Mucosa of stomach (tissue), 1 donor: Measurements from ENCODE around the gene SLC25A19.

ENCODE experiments used
- H3K27me3 ChIP-seq: one replicate; pipeline ENCODE4 v1.7.0; 2013; ENCODE audit warnings: mild to moderate bottlenecking, low read length; ENCODE audit not compliant: control insufficient read depth, insufficient read depth
- H3K36me3 ChIP-seq: one replicate; pipeline ENCODE4 v1.7.0; 2013; ENCODE audit warnings: low read length; ENCODE audit not compliant: control insufficient read depth, insufficient read depth
- H3K4me1 ChIP-seq: one replicate; pipeline ENCODE4 v1.7.0; 2013; ENCODE audit warnings: mild to moderate bottlenecking, low read length; ENCODE audit not compliant: control insufficient read depth, insufficient read depth
- H3K4me3 ChIP-seq: one replicate; pipeline ENCODE4 v1.7.0; 2013; ENCODE audit warnings: low read length
- H3K9ac ChIP-seq: one replicate; pipeline ENCODE4 v1.7.0; 2013; ENCODE audit warnings: mild to moderate bottlenecking, low read length, moderate library complexity
- H3K9me3 ChIP-seq: one replicate; pipeline ENCODE4 v1.7.0; 2013; ENCODE audit warnings: mild to moderate bottlenecking, low read length, moderate library complexity; ENCODE audit not compliant: control insufficient read depth
- donor health status: Pancreatic carcinoma.

The SLC25A19 gene

DNA sequence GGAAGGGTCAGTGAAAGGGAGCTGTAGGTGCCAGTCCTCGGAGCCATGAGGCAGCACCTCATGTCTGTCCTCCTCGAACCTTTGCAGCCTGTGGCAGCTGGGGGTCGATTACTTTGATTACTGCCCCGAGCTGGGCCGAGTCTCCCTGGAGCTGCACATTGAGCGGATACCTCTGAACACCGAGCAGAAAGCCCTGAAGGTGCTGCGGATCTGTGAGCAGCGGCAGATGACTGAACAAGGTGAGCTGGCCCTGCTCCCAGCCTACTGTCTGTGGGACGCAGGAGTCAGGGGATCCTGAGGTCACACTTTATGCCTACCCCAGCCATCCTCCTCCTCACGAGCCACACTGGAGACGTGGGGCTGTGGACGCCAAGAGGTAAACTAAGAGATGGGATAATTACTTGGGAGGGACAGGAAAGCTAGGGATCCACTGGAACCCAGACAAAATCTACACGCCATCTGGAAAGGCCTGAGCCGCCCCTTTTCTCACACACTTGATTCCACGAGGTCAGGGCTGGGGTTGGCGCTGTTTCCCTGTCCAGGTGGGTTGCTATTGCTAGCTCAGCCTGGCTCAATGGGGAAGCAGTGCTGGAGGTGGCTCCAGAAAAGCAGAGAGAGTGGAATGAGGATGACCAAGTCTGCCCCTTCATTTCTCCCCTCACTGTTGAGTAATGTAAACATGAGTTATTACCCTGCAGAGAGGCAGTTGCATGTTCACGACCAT, 57.3 kb downstream of the SLC25A19 start:
- H3K27me3 ChIP-seq = no peaks in the 10 kb centered on the region
- peaks cover 7% of the 10 kb centered on the region for H3K4me1 ChIP-seq
- no peaks in the 10 kb centered on the region for H3K9me3 ChIP-seq
- no peak overlapping the region for H3K4me3 ChIP-seq
- H3K9ac ChIP-seq = no peak overlapping the region
- peaks cover 29% of the 10 kb centered on the region for H3K36me3 ChIP-seq

DNA sequence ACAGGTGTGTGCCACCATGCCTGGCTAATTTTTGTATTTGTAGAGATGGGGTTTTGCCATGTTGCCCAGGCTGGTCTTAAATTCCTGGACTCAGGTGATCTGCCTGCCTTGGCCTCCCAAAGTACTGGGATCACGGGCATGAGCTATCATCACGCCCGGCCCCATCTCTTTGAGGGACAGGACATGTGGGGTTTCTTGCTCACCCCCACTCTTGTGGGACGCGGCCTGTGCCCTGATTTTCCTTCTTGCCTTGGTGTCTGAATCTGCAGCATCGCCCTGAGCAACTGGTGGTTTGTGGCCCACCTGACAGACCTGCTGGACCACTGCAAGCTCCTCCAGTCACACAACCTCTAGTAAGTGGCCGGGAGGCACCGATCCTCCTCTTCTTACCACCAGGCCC, 58.2 kb downstream of the SLC25A19 start:
- no peak overlapping the region for H3K9ac ChIP-seq
- peaks cover 7% of the 10 kb centered on the region for H3K4me1 ChIP-seq
- H3K36me3 ChIP-seq = peaks cover 28% of the 10 kb centered on the region
- no peak overlapping the region for H3K4me3 ChIP-seq
- no peaks in the 10 kb centered on the region for H3K27me3 ChIP-seq
- no peaks in the 10 kb centered on the region for H3K9me3 ChIP-seq

DNA sequence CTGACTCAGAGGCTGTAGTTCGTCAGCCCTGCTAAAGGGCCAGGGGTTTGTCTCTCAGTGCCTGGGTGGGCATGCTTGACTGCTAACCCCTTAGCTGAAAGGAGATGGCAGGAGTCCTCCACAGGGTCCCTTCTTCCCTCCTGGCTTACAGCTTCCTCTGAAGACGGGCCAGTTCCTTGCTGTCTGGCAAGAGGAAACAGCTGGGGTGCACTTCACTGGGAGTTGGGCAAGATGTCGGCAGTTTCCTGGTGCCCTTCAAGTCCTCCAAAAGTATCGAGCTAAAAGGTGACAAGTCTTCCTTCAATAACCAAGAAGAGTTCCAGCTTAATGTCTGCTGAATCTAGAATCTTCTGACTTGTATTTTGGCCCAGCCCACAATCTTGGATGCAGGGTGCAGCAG, 60.4 kb downstream of the SLC25A19 start:
- Histone ChIP-seq H3K27me3 (no peaks in the 10 kb centered on the region), H3K9me3 (no peaks in the 10 kb centered on the region), H3K36me3 (peaks cover 16% of the 10 kb centered on the region), H3K9ac (no peak overlapping the region), H3K4me3 (no peak overlapping the region), H3K4me1 (peaks cover 7% of the 10 kb centered on the region)

DNA sequence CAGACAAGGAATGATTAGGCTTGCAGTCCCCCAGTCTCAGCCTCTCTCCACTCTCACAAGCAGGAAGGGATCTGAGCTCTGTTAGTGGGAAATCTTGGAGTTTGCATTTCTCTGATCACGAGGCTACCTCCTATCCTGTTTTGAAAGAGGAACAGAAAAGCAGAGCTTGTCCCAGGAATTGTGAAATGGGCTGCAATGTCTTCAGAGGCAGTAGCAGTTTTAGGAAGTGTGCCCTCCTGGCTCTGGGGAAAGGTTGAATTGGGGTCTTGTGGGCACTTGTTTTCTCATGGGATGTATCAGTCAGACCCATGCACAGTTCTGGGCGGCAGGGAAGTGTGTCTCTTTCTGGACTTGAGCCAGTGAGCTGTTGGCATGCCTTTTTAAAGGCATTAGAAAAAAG, 60.9 kb downstream of the SLC25A19 start:
- H3K27me3 ChIP-seq = no peaks in the 10 kb centered on the region
- peaks cover 16% of the 10 kb centered on the region for H3K36me3 ChIP-seq
- H3K4me3 ChIP-seq = no peak overlapping the region
- H3K4me1 ChIP-seq = peaks cover 7% of the 10 kb centered on the region
- no peak overlapping the region for H3K9ac ChIP-seq
- no peaks in the 10 kb centered on the region for H3K9me3 ChIP-seq

DNA sequence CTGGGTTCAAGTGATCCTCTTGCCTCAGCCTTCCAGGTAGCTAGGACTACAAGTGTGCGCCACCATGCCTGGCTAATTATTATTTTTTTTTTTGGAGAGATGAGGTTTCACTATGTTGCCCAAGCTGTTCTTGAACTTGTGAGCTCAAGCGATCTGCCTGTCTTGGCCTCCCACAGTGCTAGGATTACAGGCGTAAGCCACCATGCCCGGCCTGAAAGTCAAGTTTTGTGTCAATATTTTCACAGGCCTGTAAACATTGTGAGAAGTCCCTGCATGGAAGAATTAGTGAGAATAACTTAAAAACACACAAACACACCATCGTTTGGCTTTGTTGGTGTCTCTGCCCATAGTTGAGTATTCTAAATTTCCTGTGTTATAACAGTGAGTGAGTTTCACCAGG, 61.5 kb downstream of the SLC25A19 start:
- Histone ChIP-seq H3K9ac (no peak overlapping the region), H3K27me3 (no peaks in the 10 kb centered on the region), H3K36me3 (peaks cover 16% of the 10 kb centered on the region), H3K4me3 (no peak overlapping the region), H3K9me3 (no peaks in the 10 kb centered on the region), H3K4me1 (peaks cover 7% of the 10 kb centered on the region)

DNA sequence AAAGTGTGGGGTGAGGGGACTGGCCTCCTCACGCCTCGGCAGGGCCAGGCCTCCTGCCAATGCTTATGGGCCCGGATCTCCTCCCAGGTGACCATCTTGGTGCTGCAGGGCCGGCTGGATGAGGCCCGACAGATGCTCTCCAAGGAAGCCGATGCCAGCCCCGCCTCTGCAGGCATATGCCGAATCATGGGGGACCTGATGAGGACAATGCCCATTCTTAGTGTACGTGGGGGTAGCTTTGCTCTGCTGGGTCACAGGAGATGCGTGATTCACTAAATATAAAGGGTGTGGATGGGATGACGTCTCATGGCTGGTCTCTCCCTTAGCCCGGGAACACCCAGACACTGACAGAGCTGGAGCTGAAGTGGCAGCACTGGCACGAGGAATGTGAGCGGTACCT, 64.2 kb downstream of the SLC25A19 start:
- Histone ChIP-seq H3K9ac (no peak overlapping the region), H3K36me3 (peaks cover 6% of the 10 kb centered on the region), H3K27me3 (no peaks in the 10 kb centered on the region)

More for the DNA sequence above, 64.2 kb downstream of the SLC25A19 start:
- H3K4me1 ChIP-seq = peaks cover 7% of the 10 kb centered on the region
- no peak overlapping the region for H3K4me3 ChIP-seq
- no peaks in the 10 kb centered on the region for H3K9me3 ChIP-seq
